CD14-positive monocyte (primary cell): ENCODE measurements around the gene SLC27A2. TPM values are rescaled to one million over a fixed set of nuclear protein-coding genes. Genes with fewer than 3 reads are reported as not detected.

Experiments used
- DNase-seq, 3 donors: peaks; one replicate each; pipeline ENCODE4 v3.0.0-alpha.2; 2011 to 2022
- H2AFZ ChIP-seq: 2 replicates; pipeline ENCODE4 v1.6.0; 2012; ENCODE audit warnings: mild to moderate bottlenecking, low read depth, low read length, inconsistent platforms; ENCODE audit not compliant: insufficient read depth, poor library complexity, severe bottlenecking
- H3K27ac ChIP-seq, 2 donors: 1 replicate in 1 of 2; 2 replicates in 1 of 2; pipeline ENCODE4 v1.5.1; 2012 to 2013; ENCODE audit warnings: low read length in 2 of 2, control low read depth in 1 of 2, inconsistent platforms in 1 of 2, low read depth in 1 of 2, mild to moderate bottlenecking in 1 of 2
- H3K27me3 ChIP-seq, 2 donors: one replicate each; pipeline versions ENCODE4 v1.6.0 to v1.6.1; 2011 to 2013; ENCODE audit warnings: low read length in 2 of 2; ENCODE audit not compliant: control insufficient read depth in 2 of 2, insufficient read depth in 2 of 2
- H3K36me3 ChIP-seq, 2 donors: replicated peaks in 1 of 2; 1 replicate in 1 of 2; 2 replicates in 1 of 2; pipeline versions ENCODE4 v1.5.1 to v1.6.1; 2012 to 2013; ENCODE audit warnings: low read length in 2 of 2, control low read depth in 1 of 2, inconsistent platforms in 1 of 2, mild to moderate bottlenecking in 1 of 2; ENCODE audit not compliant: insufficient read depth in 2 of 2, control insufficient read depth in 1 of 2
- H3K4me1 ChIP-seq, 2 donors: 1 replicate in 1 of 2; 2 replicates in 1 of 2; pipeline versions ENCODE4 v1.5.1 to v1.6.1; 2012 to 2013; ENCODE audit warnings: low read length in 2 of 2, control low read depth in 1 of 2, inconsistent platforms in 1 of 2, mild to moderate bottlenecking in 1 of 2, moderate library complexity in 1 of 2; ENCODE audit not compliant: insufficient read depth in 2 of 2, control insufficient read depth in 1 of 2
- H3K4me2 ChIP-seq: replicated peaks from 2 replicates; pipeline ENCODE3; 2012; ENCODE audit warnings: low read length, moderate library complexity, mild to moderate bottlenecking; ENCODE audit not compliant: poor library complexity, severe bottlenecking; ENCODE audit errors: extremely low read depth
- H3K4me3 ChIP-seq, 3 experiments: fragments of 200-600 bp in 1 of 3; sonication (generic) in 1 of 3; replicated peaks in 1 of 3; 1 replicate in 2 of 3; 2 replicates in 1 of 3; pipeline ENCODE4 v1.5.1; 2011 to 2013; ENCODE audit warnings: low read length in 3 of 3, mild to moderate bottlenecking in 3 of 3, control low read depth in 2 of 3, low read depth in 2 of 3, inconsistent platforms in 1 of 3, moderate library complexity in 1 of 3
- H3K79me2 ChIP-seq: 2 replicates; pipeline ENCODE4 v1.6.0; 2012; ENCODE audit warnings: mild to moderate bottlenecking, control low read depth, inconsistent platforms, low read length, moderate library complexity; ENCODE audit not compliant: insufficient read depth
- H3K9ac ChIP-seq: 2 replicates; pipeline ENCODE4 v1.6.0; 2017; ENCODE audit warnings: low read length, mild to moderate bottlenecking; ENCODE audit not compliant: insufficient read depth, poor library complexity, severe bottlenecking
- H3K9me3 ChIP-seq, 2 donors: replicated peaks in 1 of 2; 1 replicate in 1 of 2; 2 replicates in 1 of 2; pipeline versions ENCODE4 v1.5.1 to v1.6.1; 2012 to 2013; ENCODE audit warnings: low read length in 2 of 2, control low read depth in 1 of 2; ENCODE audit not compliant: control insufficient read depth in 1 of 2, insufficient read depth in 1 of 2
- H4K20me1 ChIP-seq: 2 replicates; pipeline ENCODE4 v1.6.0; 2012; ENCODE audit warnings: mild to moderate bottlenecking, low read length, control low read depth, moderate library complexity; ENCODE audit not compliant: insufficient read depth
- H3K27ac Mint-ChIP-seq, 7 donors: one replicate each; pipeline ENCODE4 v1.8.0; 2020; ENCODE audit warnings: mild to moderate bottlenecking in 7 of 7, mixed read lengths in 7 of 7, moderate library complexity in 6 of 7, inconsistent platforms in 2 of 7
- H3K27me3 Mint-ChIP-seq, 3 donors: one replicate each; pipeline ENCODE4 v1.8.0; 2021 to 2022; ENCODE audit warnings: low read depth in 3 of 3, mild to moderate bottlenecking in 3 of 3, mixed read lengths in 3 of 3, moderate library complexity in 3 of 3, inconsistent platforms in 1 of 3
- H3K36me3 Mint-ChIP-seq, 2 donors: one replicate each; pipeline ENCODE4 v1.8.0; 2020; ENCODE audit warnings: mixed read lengths in 2 of 2, inconsistent platforms in 1 of 2, mild to moderate bottlenecking in 1 of 2
- H3K4me1 Mint-ChIP-seq: one replicate; pipeline ENCODE4 v1.8.0; 2020; ENCODE audit warnings: mild to moderate bottlenecking, mixed read lengths
- H3K4me3 Mint-ChIP-seq, 2 donors: one replicate each; pipeline ENCODE4 v1.8.0; 2020; ENCODE audit warnings: mild to moderate bottlenecking in 2 of 2, mixed read lengths in 2 of 2, moderate library complexity in 1 of 2
- H3K9me3 Mint-ChIP-seq, 7 donors: one replicate each; pipeline ENCODE4 v1.8.0; 2020 to 2022; ENCODE audit warnings: mixed read lengths in 7 of 7, mild to moderate bottlenecking in 6 of 7, moderate library complexity in 6 of 7, inconsistent platforms in 2 of 7
- WGBS: methylation state at CpG from one replicate; pipeline ENCODE4 v1.1.5; 2013; ENCODE audit warnings: missing lambda C conversion rate; ENCODE audit not compliant: insufficient coverage; 5-methylcytosine and 5-hydroxymethylcytosine counted together
- intact Hi-C, 2 donors: fragments of 100-400 bp; cut with micrococcal nuclease; formaldehyde crosslinking; loops; one replicate each; pipeline versions ENCODE4 v1.15.0 to v1.15.1; 2023
- polyA plus RNA-seq, 3 donors: library from polyadenylated mRNA; depleted of rRNA in 1 of 3; unstranded in 2 of 3; stranded (reverse) in 1 of 3; fragments of 300-500 nt in 2 of 3; fragments of >200 nt in 1 of 3; fragmentation: Illumina TruSeq in 2 of 3; gene quantifications; 1 replicate in 2 of 3; 2 replicates in 1 of 3; pipeline ENCODE4 v1.2.3, GENCODE V29; 2012 to 2021
- TF ChIP-seq, protein P1 (sequence below): fragments of 200-600 bp; IDR thresholded peaks from one replicate; pipeline ENCODE4 v1.8.0; 2022; ENCODE audit warnings: antibody characterized with exemption, mild to moderate bottlenecking

The SLC27A2 gene
- polyA plus RNA-seq, 3 donors, result 0.13 TPM; not detected in 2

DNA sequence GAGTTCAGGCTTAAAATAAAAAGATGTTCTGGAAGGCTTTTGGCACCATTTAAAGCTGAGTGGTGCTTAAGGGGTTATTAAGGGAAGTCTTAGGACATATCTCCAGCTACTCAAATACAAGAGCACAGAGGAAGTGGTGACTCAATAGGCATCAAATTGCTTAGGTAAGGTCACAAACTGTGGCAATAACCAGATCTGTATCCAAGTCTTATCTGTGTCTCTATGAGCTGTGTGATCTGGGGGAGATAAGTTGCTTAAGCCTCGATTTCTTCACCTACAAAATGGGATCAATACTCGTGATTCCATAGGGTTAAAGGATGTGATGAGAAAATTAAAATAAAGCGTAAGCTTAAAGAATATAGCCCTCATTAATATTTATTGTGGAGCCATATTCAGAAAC lies 75.9 kb downstream of the SLC27A2 start:
- DNase-seq, result peak; percentile 56 to 75 (median 68)
- Mint-ChIP-seq H3K27me3 (peaks cover 0 to 4% (median 0%) of the 10 kb centered on the region in 3 donors), H3K36me3 (no peaks in the 10 kb centered on the region), H3K9me3 (peaks cover 0 to 2% (median 0%) of the 10 kb centered on the region in 7 donors), H3K4me3 (peak overlapping the region in 1 of 2 donors; percentile 12), H3K4me1 (peaks cover 43% of the 10 kb centered on the region), H3K27ac (peak overlapping the region in 3 of 7 donors; percentile 32 to 76 (median 35))
- TF ChIP-seq, protein P1, sequence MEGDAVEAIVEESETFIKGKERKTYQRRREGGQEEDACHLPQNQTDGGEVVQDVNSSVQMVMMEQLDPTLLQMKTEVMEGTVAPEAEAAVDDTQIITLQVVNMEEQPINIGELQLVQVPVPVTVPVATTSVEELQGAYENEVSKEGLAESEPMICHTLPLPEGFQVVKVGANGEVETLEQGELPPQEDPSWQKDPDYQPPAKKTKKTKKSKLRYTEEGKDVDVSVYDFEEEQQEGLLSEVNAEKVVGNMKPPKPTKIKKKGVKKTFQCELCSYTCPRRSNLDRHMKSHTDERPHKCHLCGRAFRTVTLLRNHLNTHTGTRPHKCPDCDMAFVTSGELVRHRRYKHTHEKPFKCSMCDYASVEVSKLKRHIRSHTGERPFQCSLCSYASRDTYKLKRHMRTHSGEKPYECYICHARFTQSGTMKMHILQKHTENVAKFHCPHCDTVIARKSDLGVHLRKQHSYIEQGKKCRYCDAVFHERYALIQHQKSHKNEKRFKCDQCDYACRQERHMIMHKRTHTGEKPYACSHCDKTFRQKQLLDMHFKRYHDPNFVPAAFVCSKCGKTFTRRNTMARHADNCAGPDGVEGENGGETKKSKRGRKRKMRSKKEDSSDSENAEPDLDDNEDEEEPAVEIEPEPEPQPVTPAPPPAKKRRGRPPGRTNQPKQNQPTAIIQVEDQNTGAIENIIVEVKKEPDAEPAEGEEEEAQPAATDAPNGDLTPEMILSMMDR, result no peak
- Histone ChIP-seq H2AFZ (no peak overlapping the region), H3K4me3 (no peak overlapping the region), H3K27ac (no peak overlapping the region), H3K4me2 (no peak overlapping the region), H3K27me3 (no peaks in the 10 kb centered on the region), H3K36me3 (no peaks in the 10 kb centered on the region), H3K4me1 (peaks cover 28 to 30% of the 10 kb centered on the region in 2 donors), H3K9ac (no peak overlapping the region), H3K9me3 (no peaks in the 10 kb centered on the region), H4K20me1 (no peaks in the 10 kb centered on the region), H3K79me2 (no peaks in the 10 kb centered on the region)
- no CpG with 5 or more reads among the region's 3 CpGs for WGBS
- intact Hi-C loops, result no loop called here

- TF ChIP-seq, protein P1, result no peak
Observed at GRCh38 chr15:50259276-50259675, 77.3 kb downstream of the SLC27A2 start.

More at GRCh38 chr15:50259276-50259675, 77.3 kb downstream of the SLC27A2 start:
- H3K9me3 Mint-ChIP-seq, result peaks cover 0 to 2% (median 0%) of the 10 kb centered on the region in 7 donors
- no peak overlapping the region for H3K27ac Mint-ChIP-seq
- Histone ChIP-seq H2AFZ (no peak overlapping the region), H3K79me2 (no peaks in the 10 kb centered on the region), H3K9ac (no peak overlapping the region), H3K27ac (no peak overlapping the region), H3K27me3 (no peaks in the 10 kb centered on the region), H4K20me1 (no peaks in the 10 kb centered on the region), H3K4me2 (no peak overlapping the region), H3K4me1 (peaks cover 29 to 30% of the 10 kb centered on the region in 2 donors), H3K36me3 (no peaks in the 10 kb centered on the region), H3K9me3 (no peaks in the 10 kb centered on the region), H3K4me3 (no peak overlapping the region)
- H3K36me3 Mint-ChIP-seq, result no peaks in the 10 kb centered on the region
- DNase-seq, result no peak
- peaks cover 0 to 8% (median 0%) of the 10 kb centered on the region in 3 donors for H3K27me3 Mint-ChIP-seq
- 71% methylated on average over 1 of the region's 5 CpGs for WGBS
- H3K4me1 Mint-ChIP-seq, result peaks cover 45% of the 10 kb centered on the region
- H3K4me3 Mint-ChIP-seq, result peak overlapping the region in 1 of 2 donors; percentile 10
- intact Hi-C loops, result no loop called here
